Activated CD8-positive, alpha-beta memory T cell treated with anti-CD3 and anti-CD28 coated beads for 4 hours (primary cell): Measurements from ENCODE around the gene VPS33B.

Source experiments
- DNase-seq, 2 donors: peaks; one replicate each; pipeline ENCODE4 v3.0.0-alpha.2; 2020; ENCODE audit warnings: low read depth in 2 of 2

Gene VPS33B

GRCh38 chr15:90952901-90953677, 69.3 kb downstream of the VPS33B start:
- DNase-seq = no peak

- DNase-seq = no peak
Observed at GRCh38 chr15:90950676-90951075, 71.7 kb downstream of the VPS33B start.

- no peak for DNase-seq
Observed at GRCh38 chr15:90949979-90950675, 72.3 kb downstream of the VPS33B start.
